Activated T-cell treated with anti-CD3 and anti-CD28 coated beads, Interleukin-2, amount 50 U/mL, for 72 hours (primary cell): ENCODE measurements around the gene PIK3R6. TPM values are rescaled to one million over a fixed set of nuclear protein-coding genes. Genes with fewer than 3 reads are reported as not detected.
A peak's percentile ranks its signal among the peaks of the same experiment; 100 is the strongest.
"Not testable (repeated sequence)": the region's sequence is repeated elsewhere in the genome, so short reads cannot be mapped to it uniquely, and the experiment has no call there.

ENCODE experiments used
- ATAC-seq, 2 donors: fragments of 150-1000 bp; cut with Tn5 transposase; replicated peaks in 1 of 2; 2 replicates each; pipeline ENCODE4 v1.10.0; 2021; ENCODE audit warnings: moderate library complexity in 2 of 2, mild to moderate bottlenecking in 1 of 2
- DNase-seq, 2 donors: peaks; one replicate each; pipeline ENCODE4 v3.0.0; 2021 to 2022; ENCODE audit warnings: mixed read lengths in 1 of 2
- H3K27ac Mint-ChIP-seq: one replicate; pipeline ENCODE4 v1.8.0; 2022; ENCODE audit warnings: mild to moderate bottlenecking, moderate library complexity, mixed read lengths
- H3K27me3 Mint-ChIP-seq: one replicate; pipeline ENCODE4 v1.8.0; 2022; ENCODE audit warnings: low read depth, mixed read lengths
- H3K36me3 Mint-ChIP-seq, 2 donors: one replicate each; pipeline ENCODE4 v1.8.0; 2022; ENCODE audit warnings: mixed read lengths in 2 of 2, mild to moderate bottlenecking in 1 of 2; ENCODE audit not compliant: insufficient read depth in 2 of 2
- H3K4me1 Mint-ChIP-seq: one replicate; pipeline ENCODE4 v1.8.0; 2022; ENCODE audit warnings: low read depth, mixed read lengths
- H3K4me3 Mint-ChIP-seq, 2 donors: one replicate each; pipeline ENCODE4 v1.8.0; 2022; ENCODE audit warnings: mild to moderate bottlenecking in 2 of 2, mixed read lengths in 2 of 2, moderate library complexity in 2 of 2
- H3K9me3 Mint-ChIP-seq, 2 donors: one replicate each; pipeline ENCODE4 v1.8.0; 2022; ENCODE audit warnings: mixed read lengths in 2 of 2
- total RNA-seq, 2 donors: library from RNA; stranded (reverse); gene quantifications; one replicate each; pipeline ENCODE4 v1.2.3, GENCODE V29; 2022

Gene PIK3R6
- total RNA-seq, 2 donors from 2014 or later: 0.99 to 2.6 TPM

GRCh38 chr17:8862213-8863056 lies 5.0 kb downstream of the PIK3R6 start:
- DNase-seq (no peak), ATAC-seq (no peak)
- Mint-ChIP-seq H3K27ac (no peak overlapping the region), H3K9me3 (no peaks in the 10 kb centered on the region), H3K4me1 (peaks cover 50% of the 10 kb centered on the region), H3K36me3 (no peaks in the 10 kb centered on the region), H3K4me3 (no peak overlapping the region), H3K27me3 (no peaks in the 10 kb centered on the region)

- peaks cover 50% of the 10 kb centered on the region for H3K4me1 Mint-ChIP-seq
- H3K36me3 Mint-ChIP-seq: no peaks in the 10 kb centered on the region
- ATAC-seq (no peak), DNase-seq (no peak)
- no peak overlapping the region for H3K4me3 Mint-ChIP-seq
- no peak overlapping the region for H3K27ac Mint-ChIP-seq
- H3K9me3 Mint-ChIP-seq: no peaks in the 10 kb centered on the region
- no peaks in the 10 kb centered on the region for H3K27me3 Mint-ChIP-seq
Measured at GRCh38 chr17:8861495-8862181, 5.8 kb downstream of the PIK3R6 start.

DNA sequence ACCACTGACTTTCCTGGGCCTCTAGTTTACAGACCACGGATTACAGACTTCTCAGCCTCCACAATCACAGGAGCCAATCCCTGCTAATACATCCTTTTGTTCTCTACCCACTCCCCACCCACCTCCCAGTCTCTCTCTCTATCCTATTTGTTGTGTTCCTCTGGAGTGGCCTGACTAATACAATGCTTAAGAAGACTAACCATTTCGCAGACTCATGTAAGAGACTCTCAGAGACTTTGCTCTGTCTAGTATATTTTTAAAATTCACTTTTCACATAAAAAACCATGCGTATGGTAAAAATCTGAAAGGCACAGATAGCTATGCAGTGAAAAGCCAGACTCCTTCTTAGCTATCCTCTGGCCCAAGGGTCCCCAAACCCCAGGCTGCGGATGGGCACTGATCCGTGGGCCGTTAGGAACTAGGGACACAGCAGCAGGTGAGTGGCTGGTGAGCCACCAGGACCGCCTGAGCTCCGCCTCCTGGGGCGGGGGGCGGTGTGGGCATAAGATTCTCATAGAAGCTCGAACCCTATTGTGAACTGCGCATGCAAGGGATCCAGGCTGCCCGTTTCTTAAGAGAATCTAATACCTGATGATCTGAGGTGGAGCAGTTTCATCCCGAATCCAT lies 7.6 kb downstream of the PIK3R6 start:
- DNase-seq (no peak), ATAC-seq (no peak)
- H3K4me3 Mint-ChIP-seq: no peak overlapping the region
- no peaks in the 10 kb centered on the region for H3K9me3 Mint-ChIP-seq
- no peaks in the 10 kb centered on the region for H3K27me3 Mint-ChIP-seq
- H3K4me1 Mint-ChIP-seq: peaks cover 49% of the 10 kb centered on the region
- H3K27ac Mint-ChIP-seq: no peak overlapping the region
- H3K36me3 Mint-ChIP-seq: no peaks in the 10 kb centered on the region

DNA sequence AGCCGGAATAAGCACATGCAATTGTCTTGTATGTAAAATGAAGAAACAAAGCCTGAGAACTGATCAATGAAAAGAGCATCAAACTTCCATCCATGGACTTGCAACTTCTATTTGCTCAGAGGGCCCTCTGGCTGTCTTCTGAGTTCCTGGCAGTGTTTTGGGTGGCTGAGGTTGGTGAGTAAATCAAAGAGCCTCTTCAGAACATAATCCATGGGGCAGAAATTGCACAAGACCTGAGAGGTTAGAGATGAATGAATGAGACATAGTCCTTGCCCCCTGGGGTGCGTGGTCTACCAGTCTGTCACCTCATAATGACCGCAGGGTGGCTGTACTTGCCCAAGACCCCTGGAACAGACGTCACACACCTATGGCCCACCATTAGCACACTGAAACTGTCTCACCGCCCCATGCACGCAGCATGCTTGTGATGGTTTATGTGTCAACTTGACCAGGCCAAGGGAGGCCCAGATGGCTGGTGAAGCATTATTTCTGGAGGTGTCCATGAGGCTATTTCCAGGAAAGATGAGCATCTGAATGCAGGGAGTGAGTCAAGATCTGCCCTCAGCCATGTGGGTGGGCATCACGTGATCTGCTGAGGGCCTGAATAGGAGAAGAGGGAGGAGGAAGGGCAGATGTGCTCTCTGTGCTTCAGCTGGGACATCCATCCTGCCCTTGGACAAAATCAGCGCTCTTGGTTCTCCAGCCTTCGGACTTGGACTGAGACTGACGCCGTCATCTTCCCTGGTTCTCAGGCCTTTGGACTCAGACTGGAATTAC lies 8.3 kb downstream of the PIK3R6 start:
- no peaks in the 10 kb centered on the region for H3K9me3 Mint-ChIP-seq
- peaks cover 49% of the 10 kb centered on the region for H3K4me1 Mint-ChIP-seq
- peak overlapping the region; percentile 17 for H3K27ac Mint-ChIP-seq
- no peaks in the 10 kb centered on the region for H3K36me3 Mint-ChIP-seq
- no peaks in the 10 kb centered on the region for H3K27me3 Mint-ChIP-seq
- ATAC-seq (peak; percentile 68 to 76), DNase-seq (peak; percentile 38 to 59)
- H3K4me3 Mint-ChIP-seq: peak overlapping the region; percentile 59 to 63

GRCh38 chr17:8857919-8858318 lies 9.6 kb downstream of the PIK3R6 start:
- ATAC-seq: peak; percentile 69 to 70
- peak overlapping the region; percentile 65 to 71 for H3K4me3 Mint-ChIP-seq
- peak; percentile 65 to 70 for DNase-seq
- no peaks in the 10 kb centered on the region for H3K27me3 Mint-ChIP-seq
- peak overlapping the region; percentile 89 for H3K27ac Mint-ChIP-seq
- H3K9me3 Mint-ChIP-seq: no peaks in the 10 kb centered on the region
- peaks cover 49% of the 10 kb centered on the region for H3K4me1 Mint-ChIP-seq
- no peaks in the 10 kb centered on the region for H3K36me3 Mint-ChIP-seq

DNA sequence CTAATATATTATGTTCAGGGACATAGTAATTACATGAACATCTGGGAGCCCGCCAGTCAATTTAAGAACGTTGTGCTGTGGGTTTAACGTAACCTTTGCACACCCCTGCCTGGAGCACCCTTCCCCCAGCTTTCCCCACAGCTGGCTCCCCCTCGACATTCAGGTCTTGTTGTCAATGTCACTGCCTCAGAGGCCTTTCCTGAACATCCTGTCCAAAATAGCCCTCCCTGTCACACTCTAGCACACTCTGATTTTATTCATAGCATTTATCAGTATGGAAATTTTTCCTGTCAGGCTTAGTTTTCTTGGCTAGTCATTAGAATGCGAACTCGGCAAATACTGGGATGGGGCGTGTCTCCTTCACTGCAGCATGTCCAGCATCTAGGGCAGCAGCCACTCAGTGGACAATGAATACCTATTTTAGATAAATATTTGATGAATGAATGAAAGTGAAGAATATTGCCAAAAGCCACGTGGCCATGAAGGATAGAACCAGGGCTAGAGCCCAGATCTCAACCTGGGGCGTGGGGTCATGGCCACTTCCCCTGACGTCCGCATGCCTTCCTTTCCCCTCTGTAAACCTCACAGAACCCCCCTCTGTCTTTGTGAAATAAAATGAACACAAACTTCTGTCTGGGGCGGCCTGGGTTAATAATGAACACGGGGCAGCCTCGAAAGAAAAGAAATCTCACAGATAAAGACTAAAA lies 10.5 kb downstream of the PIK3R6 start:
- no peaks in the 10 kb centered on the region for H3K36me3 Mint-ChIP-seq
- H3K4me3 Mint-ChIP-seq: peak overlapping the region; percentile 27 to 45

DNA sequence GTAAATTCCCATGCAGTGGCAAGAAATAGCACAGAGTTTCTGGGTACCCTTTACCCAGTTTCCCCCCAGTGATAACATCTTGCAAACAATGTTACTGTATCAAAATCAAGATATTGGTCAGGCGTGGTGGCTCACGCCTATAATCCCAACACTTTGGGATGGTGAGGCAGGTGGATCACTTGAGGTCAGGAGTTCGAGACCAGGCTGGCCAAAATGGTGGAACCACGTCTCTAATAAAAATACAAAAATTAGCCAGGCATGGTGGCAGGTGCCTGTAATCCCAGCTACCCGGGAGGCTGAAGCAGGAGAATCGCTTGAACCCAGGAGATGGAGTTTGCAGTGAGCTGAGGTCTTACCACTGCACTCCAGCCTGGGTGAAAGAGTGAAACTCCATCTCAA lies 11.3 kb downstream of the PIK3R6 start:
- H3K27me3 Mint-ChIP-seq, ATAC-seq, H3K36me3 Mint-ChIP-seq, H3K9me3 Mint-ChIP-seq, DNase-seq, H3K27ac Mint-ChIP-seq: not testable (repeated sequence)
- Mint-ChIP-seq H3K4me3 (peak overlapping the region in 1 of 2 donors; percentile 44), H3K4me1 (peaks cover 36% of the 10 kb centered on the region)

More for the DNA sequence above, 10.5 kb downstream of the PIK3R6 start:
- H3K27me3 Mint-ChIP-seq: no peaks in the 10 kb centered on the region
- H3K27ac Mint-ChIP-seq: no peak overlapping the region
- H3K9me3 Mint-ChIP-seq: no peaks in the 10 kb centered on the region
- DNase-seq: no peak
- ATAC-seq: no peak
- H3K4me1 Mint-ChIP-seq: peaks cover 42% of the 10 kb centered on the region

DNA sequence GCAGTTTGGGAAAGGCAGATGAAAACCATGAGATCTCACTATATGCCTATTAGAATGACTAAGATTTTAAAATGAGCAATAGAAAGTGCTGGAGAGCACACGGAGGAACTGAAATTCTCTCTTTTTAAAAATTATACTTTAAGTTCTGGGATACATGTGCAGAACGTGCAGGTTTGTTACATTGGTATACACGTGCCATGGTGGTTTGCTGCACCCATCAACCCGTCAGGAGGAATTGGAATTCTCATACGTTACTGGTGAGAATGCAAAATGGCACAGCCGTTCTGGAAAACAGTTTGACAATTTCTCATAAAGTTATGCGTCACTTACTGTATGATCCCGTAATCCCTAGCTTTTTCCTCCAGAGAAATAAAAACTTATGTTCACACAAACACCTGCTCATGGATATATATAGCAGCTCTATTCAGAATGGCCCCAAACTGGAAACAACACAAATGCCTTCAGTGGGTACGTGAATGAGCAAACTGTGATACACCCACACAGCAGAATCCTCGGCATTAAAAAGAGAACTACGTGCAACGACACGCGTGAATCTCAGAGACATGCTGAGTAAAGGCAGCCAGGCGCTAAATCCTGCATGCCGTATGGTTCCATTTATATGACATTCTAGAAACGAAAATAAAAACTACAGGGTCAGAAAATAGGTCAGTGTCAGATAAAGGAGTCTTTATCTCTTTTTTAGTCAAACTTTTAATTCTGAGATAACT lies 11.8 kb downstream of the PIK3R6 start:
- DNase-seq: no peak
- H3K36me3 Mint-ChIP-seq: no peaks in the 10 kb centered on the region
- H3K27ac Mint-ChIP-seq: no peak overlapping the region
- H3K4me1 Mint-ChIP-seq: peaks cover 34% of the 10 kb centered on the region
- H3K9me3 Mint-ChIP-seq: no peaks in the 10 kb centered on the region
- H3K27me3 Mint-ChIP-seq: no peaks in the 10 kb centered on the region
- ATAC-seq: peak in 1 of 2 donors; percentile 14
- peak overlapping the region in 1 of 2 donors; percentile 44 for H3K4me3 Mint-ChIP-seq

DNA sequence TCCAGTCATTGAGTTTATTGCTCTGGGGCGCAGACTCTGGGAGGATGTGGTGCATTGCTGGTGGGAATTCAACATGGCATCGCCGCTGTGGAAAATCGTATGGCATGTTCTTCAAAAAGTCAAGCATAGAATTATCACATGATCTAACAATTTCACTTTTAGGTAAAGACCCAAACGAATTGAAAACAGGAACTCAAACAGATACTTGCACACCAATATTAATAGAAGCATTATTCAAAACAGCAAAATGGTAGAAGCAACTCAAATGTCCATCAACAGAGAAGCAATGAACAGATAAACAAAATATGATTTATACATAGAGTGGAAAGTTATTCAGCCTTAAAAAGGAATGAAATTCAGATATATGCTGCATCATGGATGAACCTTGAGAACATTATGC lies 15.9 kb downstream of the PIK3R6 start:
- Mint-ChIP-seq H3K27ac (no peak overlapping the region), H3K27me3 (no peaks in the 10 kb centered on the region), H3K36me3 (no peaks in the 10 kb centered on the region), H3K4me1 (peaks cover under 1% of the 10 kb centered on the region), H3K4me3 (no peak overlapping the region), H3K9me3 (no peaks in the 10 kb centered on the region)
- ATAC-seq (no peak), DNase-seq (no peak)

DNA sequence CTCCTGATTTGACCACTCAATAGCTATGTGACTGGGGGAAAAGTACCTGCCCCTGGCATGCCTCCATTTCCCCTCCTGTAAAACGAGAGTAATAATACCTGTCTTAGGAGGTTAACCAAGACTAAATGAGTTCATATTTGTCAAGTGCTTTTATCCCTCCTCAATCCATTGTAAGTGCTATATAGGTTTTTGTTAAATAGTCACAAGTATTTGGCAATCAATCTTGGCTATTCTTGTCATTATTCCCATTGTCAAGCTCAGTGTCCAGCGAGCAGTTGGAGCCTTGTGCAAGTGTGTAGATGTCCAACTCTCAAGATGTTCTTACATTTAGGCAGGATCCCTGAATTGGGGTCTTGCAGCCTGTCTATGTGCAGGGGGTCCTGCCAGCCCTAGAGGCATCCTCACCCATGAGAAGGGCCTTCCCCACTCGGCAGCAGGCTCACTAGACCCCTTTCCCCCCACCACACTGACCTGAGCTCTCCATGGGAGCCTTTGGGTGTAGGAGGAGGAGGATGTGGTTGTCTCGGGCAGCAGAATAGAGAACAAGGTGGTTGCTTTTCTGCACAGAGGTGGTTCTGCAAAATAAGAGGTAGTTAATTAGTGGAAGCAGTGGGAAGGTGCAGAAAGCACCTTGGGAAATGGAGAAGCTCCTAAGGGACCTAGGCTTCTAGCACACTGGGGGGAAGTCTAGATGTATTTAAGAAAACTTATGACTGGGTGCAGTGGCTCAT lies 18.0 kb downstream of the PIK3R6 start:
- Mint-ChIP-seq H3K27me3 (no peaks in the 10 kb centered on the region), H3K36me3 (peaks cover 1 to 2% of the 10 kb centered on the region in 2 donors), H3K9me3 (peaks cover 0 to 2% of the 10 kb centered on the region in 2 donors), H3K4me1 (no peaks in the 10 kb centered on the region), H3K4me3 (no peak overlapping the region), H3K27ac (no peak overlapping the region)
- no peak for ATAC-seq
- DNase-seq: no peak

- Mint-ChIP-seq H3K27me3 (no peaks in the 10 kb centered on the region), H3K9me3 (peaks cover 0 to 2% of the 10 kb centered on the region in 2 donors), H3K36me3 (peaks cover 1 to 2% of the 10 kb centered on the region in 2 donors), H3K27ac (no peak overlapping the region), H3K4me3 (no peak overlapping the region), H3K4me1 (no peaks in the 10 kb centered on the region)
- ATAC-seq: no peak
- no peak for DNase-seq
Measured at GRCh38 chr17:8847891-8848290, 19.6 kb downstream of the PIK3R6 start.
